Erythroblast (primary cell): ENCODE results near the gene DSP.

Source experiments
- GATA1 ChIP-seq: IDR thresholded peaks from 2 replicates; pipeline ENCODE4 v1.6.1; 2011; ENCODE audit warnings: low read depth, mild to moderate bottlenecking, control low read depth, low read length, moderate library complexity
- POLR2A ChIP-seq: IDR thresholded peaks from 2 replicates; pipeline ENCODE4 v1.6.1; 2011; ENCODE audit warnings: mild to moderate bottlenecking, low read length

- TF ChIP-seq POLR2A (no peak), GATA1 (no peak)
Measured at GRCh38 chr6:7541175-7542064, at the start of gene DSP.
